NCI-H2196 (cell line): ENCODE measurements around the gene PNKP.
A peak's percentile ranks its signal among the peaks of the same experiment; 100 is the strongest.

Experiments
- DNase-seq: peaks from one replicate; lab custom pipeline; 2025; ENCODE audit not compliant: unreplicated experiment; lab: John Stamatoyannopoulos, UW

Gene PNKP

DNA sequence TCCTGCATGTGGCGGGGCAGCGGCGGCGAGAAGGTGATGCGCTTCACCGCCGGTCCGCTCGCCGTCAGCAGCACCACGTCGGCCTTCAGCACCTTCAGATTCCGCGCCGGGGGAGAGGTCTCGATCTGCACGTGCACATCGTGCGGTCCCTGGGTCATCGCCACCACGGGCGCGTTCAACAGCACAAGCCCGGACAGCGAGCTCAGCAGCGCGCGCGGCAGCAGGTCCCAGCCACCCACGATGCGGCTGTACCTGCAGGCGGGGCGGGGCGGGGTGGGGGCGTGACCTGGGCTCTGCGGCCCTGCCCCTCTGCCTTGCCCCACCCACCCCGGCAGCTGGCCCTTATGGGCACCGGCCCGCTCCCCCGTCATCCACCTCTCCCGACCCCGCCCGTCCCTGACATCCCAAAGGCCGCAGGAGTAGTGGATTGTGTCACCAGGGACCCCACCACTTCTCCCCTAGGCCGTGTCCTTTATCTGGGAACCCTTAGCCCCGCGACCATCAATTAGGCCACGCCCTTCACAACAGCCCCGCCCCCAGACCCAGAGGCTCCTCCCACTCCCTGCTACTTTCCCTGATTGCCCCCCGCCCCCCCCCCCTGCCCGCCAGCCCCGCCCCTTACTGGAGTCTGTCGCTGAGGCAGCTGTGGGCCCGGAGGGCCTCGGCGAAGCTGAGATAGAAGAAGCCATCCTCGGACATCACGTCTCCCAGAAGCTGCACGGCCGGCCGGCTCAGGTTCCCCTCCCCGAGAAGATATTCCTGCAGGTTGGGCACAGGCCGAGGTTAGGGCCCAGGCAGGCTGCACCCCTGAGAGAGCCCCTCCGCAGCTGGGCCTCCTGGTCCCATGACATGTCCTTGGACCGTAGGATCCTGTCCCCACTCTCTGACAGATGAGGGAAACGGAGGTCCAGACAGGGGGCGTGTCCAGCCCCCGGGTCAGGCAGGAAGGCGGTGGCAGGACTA, 23.3 kb upstream of the PNKP start:
- DNase-seq = peak; percentile 65

- peak; percentile 81 for DNase-seq
These were observed 22.4 kb upstream of the PNKP start for GRCh38 chr19:49889687-49890348.

GRCh38 chr19:49889038-49889686, 21.8 kb upstream of the PNKP start:
- DNase-seq = no peak

DNA sequence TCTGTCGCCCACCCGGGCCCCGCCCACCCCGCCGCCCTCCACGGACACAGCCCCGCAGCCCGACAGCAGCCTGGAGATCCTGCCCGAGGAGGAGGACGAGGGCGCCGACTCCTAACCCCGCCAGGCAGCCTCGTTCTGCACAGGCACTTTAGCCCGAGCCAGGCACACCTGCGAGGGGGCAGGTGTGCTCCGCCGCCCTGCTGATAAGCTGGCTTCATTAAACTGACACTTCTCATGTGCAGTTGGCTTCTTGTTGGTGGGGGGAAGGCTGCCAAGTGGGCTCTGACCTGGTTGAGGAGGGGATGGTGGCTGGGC, 21.1 kb upstream of the PNKP start:
- DNase-seq = peak; percentile 39

GRCh38 chr19:49887665-49888509, 20.5 kb upstream of the PNKP start:
- no peak for DNase-seq

- no peak for DNase-seq
These were observed 19.8 kb upstream of the PNKP start for GRCh38 chr19:49887037-49887664.

DNA sequence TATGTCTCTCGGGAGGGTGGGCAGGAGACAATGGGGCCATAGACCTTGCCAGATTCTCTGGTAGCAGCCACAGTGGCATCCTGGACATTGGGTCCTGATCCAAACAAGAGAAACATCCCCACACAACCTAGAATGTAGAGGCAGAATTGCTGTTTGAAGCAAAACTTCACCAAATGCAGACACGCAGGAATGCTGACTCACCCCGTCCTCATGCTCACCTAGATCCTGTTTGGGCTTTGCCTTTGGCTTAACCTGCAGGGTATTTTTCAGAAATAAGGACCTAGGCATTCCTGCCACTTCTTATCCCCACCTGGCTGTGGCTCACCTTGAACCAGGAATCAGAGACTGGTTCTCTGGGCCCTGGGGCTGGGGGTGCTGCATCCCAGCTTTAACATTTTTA, 17.4 kb upstream of the PNKP start:
- no peak for DNase-seq

DNA sequence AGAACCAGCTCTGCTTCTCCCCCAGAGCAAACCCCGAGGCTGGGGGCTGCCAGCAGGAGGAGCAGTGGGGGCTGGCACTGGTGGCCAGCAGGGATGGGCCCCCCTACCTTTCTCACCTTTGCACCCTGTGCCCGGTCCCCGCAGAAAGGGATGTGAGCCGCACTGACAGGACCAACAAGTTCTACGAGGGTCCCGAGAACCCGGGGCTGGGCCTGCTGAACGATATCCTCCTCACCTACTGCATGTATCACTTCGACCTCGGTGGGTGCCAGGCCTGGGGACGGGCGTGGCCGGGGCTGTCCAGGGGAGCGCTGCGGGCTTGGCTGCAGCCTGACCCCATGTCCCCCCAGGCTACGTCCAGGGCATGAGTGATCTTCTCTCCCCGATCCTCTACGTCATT, 16.7 kb upstream of the PNKP start:
- no peak for DNase-seq

GRCh38 chr19:49883094-49883493, 15.7 kb upstream of the PNKP start:
- DNase-seq = no peak

- DNase-seq = no peak
These were observed 15.3 kb upstream of the PNKP start for GRCh38 chr19:49882643-49883042.

- no peak for DNase-seq
These were observed 14.5 kb upstream of the PNKP start for GRCh38 chr19:49881672-49882394.

GRCh38 chr19:49881186-49881585, 13.8 kb upstream of the PNKP start:
- DNase-seq = no peak

DNA sequence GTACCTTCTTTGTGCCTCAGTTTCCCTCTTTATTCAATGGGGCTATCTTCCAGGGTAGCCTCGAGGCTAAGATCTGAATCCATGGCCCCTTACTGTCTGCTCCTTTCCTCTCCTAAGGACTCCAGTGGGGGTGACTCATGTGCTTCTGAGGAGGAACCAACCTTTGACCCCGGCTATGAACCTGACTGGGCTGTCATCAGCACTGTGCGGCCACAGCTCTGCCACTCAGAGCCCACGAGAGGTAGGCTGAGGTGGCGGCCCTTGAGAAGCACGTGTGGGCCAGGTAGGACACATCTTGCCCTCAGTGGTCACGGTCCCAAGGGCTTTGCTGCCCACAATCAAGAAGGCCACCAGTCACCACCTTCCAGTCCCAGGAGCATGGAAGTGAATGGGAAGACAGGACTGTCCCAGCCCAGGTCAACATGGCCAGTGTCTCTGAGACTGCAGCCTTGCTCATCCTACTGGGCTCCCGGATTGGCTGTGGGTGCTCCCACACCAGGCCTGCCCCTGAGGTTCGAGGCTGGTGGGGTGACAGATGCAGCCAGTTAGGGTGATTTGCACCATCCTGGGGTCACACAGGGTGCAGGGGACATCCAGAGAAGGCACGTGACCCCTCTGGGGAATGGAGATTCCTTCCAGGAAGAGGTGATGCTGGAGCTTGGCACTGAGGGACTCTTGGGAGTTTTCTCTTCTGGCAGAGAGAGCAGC, 12.9 kb upstream of the PNKP start:
- DNase-seq = no peak

GRCh38 chr19:49879243-49879963, 12.0 kb upstream of the PNKP start:
- DNase-seq = no peak

GRCh38 chr19:49878744-49879070, 11.3 kb upstream of the PNKP start:
- DNase-seq = no peak

GRCh38 chr19:49877879-49878743, 10.7 kb upstream of the PNKP start:
- peak; percentile 98 for DNase-seq

DNA sequence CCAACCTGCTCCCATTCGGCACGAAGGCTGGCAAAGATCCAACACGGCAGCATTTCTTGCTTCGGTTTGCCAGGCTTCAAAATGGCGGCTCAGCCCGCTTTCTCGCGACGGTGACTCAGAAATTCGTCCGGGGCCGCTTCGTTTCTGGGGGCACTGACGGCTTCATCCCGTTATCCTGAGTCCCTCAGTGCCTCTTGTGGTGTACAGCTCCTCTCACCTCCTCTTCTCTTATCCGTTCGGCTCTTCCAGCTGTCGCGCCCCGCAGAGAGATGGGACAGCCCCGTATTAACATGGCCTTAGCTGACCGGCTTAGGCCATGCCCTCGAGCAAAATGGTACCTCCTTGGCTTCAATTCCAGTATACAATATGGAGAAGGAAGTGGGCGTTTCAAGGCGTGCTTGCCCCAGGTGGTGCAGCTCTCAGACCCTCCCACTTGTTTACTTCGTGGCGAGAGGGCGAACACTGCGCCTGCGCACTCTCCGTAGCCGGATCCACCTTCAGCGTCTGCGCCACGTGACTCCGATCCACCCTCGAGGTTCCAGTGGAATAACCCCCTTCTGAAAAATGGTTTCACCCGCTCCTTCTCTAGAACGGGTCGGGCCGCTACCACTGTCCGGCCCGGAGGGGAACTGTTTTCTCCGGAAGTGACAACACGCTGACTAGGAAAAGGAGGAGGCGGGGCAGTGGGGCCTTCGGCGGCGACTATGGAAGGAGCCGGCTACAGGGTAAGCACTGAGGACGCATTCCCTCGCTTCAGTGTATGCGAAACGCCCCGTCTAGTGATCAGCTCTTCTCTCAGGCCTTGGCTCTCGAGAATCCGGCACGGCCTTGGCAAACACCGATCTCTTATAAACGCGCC, 9.9 kb upstream of the PNKP start, which contains the start of the genes AKT1S1 and TBC1D17:
AKT1S1 (minus strand) TSS at position 336 of the 859 bp plus-strand sequence. CDS start 4,060 bp downstream, outside the sequence.
TBC1D17 (plus strand) TSS at position 683 of the 859 bp plus-strand sequence; CDS start at position 705, 22 bp downstream.
- peak; percentile 100 for DNase-seq
